ENCODE results near the gene PCDHGA1.
A peak's percentile ranks its signal among the peaks of the same experiment; 100 is the strongest.
"Not testable (repeated sequence)": the region's sequence is repeated elsewhere in the genome, so short reads cannot be mapped to it uniquely, and the experiment has no call there.

The PCDHGA1 gene

DNA sequence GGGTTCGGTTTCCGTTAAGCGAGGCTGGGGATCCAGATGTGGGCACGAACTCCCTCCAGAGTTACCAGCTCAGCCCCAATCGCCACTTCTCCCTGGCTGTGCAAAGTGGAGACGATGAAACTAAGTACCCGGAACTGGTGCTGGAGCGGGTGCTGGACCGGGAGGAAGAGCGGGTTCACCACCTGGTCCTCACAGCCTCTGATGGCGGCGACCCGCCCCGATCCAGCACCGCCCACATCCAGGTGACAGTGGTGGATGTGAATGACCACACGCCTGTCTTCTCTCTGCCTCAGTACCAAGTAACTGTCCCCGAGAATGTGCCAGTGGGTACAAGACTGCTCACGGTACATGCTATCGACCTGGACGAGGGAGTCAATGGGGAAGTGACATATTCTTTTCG is 53.0 kb downstream of the PCDHGA1 start:
- no peak for ATAC-seq (ENCODE audit: low read depth)
- peaks cover 7% of the 10 kb centered on the region for H3K9me3 Mint-ChIP-seq
- H3K27me3 Mint-ChIP-seq: peaks cover 21% of the 10 kb centered on the region
- H3K27ac Mint-ChIP-seq: no peak overlapping the region
- no peak overlapping the region for H3K4me3 Mint-ChIP-seq
- DNase-seq (ENCODE audit: low spot score in 2 of 2): no peak
- H3K4me1 Mint-ChIP-seq: no peaks in the 10 kb centered on the region
- H3K36me3 Mint-ChIP-seq: peaks cover 3% of the 10 kb centered on the region

DNA sequence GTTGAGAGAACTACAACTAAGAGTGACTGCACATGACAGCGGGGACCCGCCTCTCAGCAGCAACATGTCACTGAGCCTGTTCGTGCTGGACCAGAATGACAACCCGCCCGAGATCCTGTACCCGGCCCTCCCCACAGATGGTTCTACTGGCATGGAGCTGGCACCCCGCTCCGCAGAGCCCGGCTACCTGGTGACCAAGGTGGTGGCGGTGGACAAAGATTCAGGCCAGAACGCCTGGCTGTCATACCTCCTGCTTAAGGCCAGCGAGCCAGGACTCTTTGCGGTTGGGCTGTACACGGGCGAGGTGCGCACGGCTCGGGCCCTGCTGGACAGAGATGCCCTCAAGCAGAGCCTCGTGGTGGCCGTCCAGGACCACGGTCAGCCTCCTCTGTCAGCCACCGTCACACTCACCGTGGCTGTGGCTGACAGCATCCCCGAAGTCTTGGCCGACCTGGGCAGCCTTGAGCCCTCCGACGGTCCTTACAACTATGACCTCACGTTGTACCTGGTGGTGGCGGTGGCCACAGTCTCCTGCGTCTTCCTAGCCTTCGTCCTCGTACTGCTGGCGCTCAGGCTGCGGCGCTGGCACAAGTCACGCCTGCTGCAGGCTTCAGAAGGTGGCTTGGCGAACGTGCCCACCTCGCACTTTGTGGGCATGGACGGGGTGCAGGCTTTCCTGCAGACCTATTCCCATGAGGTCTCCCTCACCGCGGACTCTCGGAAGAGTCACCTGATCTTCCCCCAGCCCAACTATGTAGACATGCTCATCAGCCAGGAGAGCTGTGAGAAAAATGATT is 54.4 kb downstream of the PCDHGA1 start:
- Mint-ChIP-seq H3K36me3 (no peaks in the 10 kb centered on the region), H3K4me3 (no peak overlapping the region), H3K27ac (no peak overlapping the region), H3K27me3 (peaks cover 21% of the 10 kb centered on the region), H3K4me1 (no peaks in the 10 kb centered on the region), H3K9me3 (peaks cover 6% of the 10 kb centered on the region)
- DNase-seq (ENCODE audit: low spot score in 2 of 2) (no peak), ATAC-seq (ENCODE audit: low read depth) (no peak)

DNA sequence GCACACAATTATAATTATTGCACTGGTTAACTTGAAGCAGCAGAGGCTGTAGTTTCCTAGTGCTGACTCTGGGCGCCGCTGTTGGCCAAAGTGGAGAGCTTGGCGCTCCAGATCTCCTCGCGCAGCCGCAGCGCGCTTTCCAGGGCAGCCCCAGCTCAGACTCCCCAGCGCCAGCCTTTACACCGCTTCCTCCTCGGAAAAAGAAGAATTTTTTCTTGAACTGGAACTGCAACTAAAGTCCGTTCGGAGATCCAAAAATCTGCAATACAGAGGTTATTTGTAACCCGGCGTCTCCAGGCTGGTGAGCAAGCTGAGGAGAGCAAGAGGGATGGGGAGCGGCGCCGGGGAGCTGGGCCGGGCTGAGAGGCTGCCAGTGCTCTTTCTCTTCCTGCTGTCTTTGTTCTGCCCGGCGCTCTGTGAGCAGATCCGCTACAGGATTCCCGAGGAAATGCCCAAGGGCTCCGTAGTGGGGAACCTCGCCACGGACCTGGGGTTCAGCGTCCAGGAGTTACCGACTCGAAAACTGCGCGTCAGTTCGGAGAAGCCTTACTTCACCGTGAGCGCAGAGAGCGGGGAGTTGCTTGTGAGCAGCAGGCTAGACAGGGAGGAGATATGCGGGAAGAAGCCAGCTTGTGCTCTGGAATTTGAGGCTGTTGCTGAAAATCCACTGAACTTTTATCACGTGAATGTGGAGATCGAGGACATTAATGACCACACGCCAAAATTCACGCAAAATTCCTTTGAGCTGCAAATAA is 57.4 kb downstream of the PCDHGA1 start, which contains the start of gene PCDHGB4:
Gene PCDHGB4, plus strand, starts transcription at position 142 of the 755 bp plus-strand sequence. Its CDS starts 187 bp downstream, at position 329.
- not testable (repeated sequence) for H3K36me3 Mint-ChIP-seq, H3K9me3 Mint-ChIP-seq, H3K27ac Mint-ChIP-seq, H3K4me1 Mint-ChIP-seq
- peak; percentile 58 for ATAC-seq (ENCODE audit: low read depth)
- DNase-seq (ENCODE audit: low spot score in 2 of 2): peak in 1 of 2 donors; percentile 16
- Mint-ChIP-seq H3K4me3 (peak within 1 kb of the TSS; percentile 34), H3K27me3 (peaks cover 21% of the 10 kb centered on the region)

DNA sequence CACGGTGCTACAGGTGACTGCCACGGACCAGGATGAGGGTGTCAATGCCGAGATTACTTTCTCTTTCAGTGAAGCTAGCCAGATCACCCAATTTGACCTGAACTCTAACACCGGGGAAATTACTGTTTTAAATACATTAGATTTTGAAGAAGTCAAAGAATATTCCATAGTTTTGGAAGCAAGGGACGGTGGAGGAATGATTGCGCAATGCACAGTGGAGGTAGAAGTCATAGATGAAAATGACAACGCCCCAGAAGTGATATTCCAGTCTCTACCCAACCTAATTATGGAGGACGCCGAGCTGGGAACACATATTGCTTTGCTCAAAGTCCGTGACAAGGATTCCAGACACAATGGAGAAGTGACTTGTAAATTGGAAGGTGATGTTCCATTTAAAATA is 58.3 kb downstream of the PCDHGA1 start:
- Mint-ChIP-seq H3K9me3 (peaks cover 4% of the 10 kb centered on the region), H3K36me3 (peaks cover 5% of the 10 kb centered on the region), H3K27me3 (peaks cover 18% of the 10 kb centered on the region), H3K4me3 (no peak overlapping the region), H3K4me1 (peaks cover 2% of the 10 kb centered on the region), H3K27ac (no peak overlapping the region)
- no peak for DNase-seq (ENCODE audit: low spot score in 2 of 2)
- ATAC-seq (ENCODE audit: low read depth): no peak

DNA sequence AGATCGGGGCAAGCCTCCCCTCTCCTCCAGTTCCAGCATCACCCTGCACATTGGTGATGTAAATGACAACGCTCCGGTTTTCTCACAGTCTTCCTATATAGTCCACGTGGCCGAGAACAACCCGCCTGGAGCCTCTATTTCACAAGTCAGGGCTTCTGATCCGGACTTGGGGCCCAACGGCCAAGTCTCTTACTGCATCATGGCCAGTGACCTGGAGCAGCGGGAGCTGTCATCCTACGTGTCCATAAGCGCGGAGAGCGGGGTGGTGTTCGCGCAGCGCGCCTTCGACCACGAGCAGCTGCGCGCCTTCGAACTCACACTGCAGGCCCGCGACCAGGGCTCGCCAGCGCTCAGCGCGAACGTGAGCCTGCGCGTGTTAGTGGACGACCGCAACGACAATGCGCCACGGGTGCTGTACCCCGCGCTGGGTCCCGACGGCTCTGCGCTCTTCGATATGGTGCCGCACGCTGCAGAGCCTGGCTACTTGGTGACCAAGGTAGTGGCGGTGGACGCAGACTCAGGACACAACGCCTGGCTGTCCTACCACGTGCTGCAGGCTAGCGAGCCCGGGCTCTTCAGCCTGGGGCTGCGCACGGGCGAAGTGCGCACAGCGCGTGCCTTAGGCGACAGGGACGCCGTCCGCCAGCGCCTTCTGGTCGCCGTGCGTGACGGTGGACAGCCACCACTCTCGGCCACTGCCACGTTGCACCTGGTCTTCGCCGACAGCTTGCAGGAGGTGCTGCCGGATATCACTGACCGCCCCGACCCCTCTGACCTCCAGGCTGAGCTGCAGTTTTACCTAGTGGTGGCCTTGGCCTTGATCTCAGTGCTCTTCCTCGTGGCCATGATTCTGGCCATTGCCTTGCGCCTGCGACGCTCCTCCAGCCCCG is 59.1 kb downstream of the PCDHGA1 start:
- H3K27me3 Mint-ChIP-seq: peaks cover 21% of the 10 kb centered on the region
- ATAC-seq (ENCODE audit: low read depth): no peak
- no peak overlapping the region for H3K4me3 Mint-ChIP-seq
- H3K4me1 Mint-ChIP-seq: peaks cover 2% of the 10 kb centered on the region
- peaks cover 8% of the 10 kb centered on the region for H3K9me3 Mint-ChIP-seq
- no peak overlapping the region for H3K27ac Mint-ChIP-seq
- peaks cover 5% of the 10 kb centered on the region for H3K36me3 Mint-ChIP-seq
- no peak for DNase-seq (ENCODE audit: low spot score in 2 of 2)

DNA sequence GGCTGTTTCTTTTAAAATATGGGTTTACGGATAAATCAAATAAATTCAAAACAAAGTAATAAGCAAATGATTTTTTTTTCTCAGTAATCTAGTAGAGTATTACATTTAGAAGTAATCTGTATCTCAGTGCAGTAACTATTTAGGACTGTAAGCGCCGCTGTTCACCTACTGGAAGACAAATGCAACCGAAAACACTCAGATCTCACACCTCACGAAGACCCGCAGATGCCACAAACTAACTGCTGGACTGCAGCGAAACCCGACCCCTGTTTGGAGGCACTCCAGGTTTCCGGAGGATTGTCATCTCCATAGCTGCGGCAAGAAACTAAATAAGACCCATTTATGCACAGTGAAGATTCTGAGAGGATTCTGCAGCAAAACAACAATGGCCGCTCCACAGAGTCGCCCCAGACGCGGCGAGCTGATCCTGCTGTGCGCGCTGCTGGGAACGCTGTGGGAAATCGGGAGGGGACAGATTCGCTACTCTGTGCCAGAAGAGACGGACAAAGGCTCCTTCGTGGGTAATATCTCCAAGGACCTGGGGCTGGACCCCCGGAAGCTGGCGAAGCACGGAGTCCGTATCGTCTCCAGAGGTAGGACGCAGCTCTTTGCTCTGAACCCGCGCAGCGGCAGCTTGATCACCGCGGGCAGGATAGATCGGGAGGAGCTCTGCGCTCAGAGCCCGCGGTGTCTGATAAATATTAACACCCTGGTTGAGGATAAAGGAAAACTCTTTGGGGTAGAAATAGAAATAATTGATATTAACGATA is 62.3 kb downstream of the PCDHGA1 start, which contains the start of gene PCDHGA8:
Gene PCDHGA8, plus strand, starts transcription at position 205 of the 770 bp plus-strand sequence. Its CDS starts 181 bp downstream, at position 386.
- Mint-ChIP-seq H3K27ac (no peak within 1 kb of the TSS), H3K4me1 (peaks cover 2% of the 10 kb centered on the region), H3K4me3 (no peak within 1 kb of the TSS), H3K9me3 (peaks cover 8% of the 10 kb centered on the region), H3K27me3 (peaks cover 21% of the 10 kb centered on the region), H3K36me3 (peaks cover 5% of the 10 kb centered on the region)
- DNase-seq (ENCODE audit: low spot score in 2 of 2) (no peak), ATAC-seq (ENCODE audit: low read depth) (no peak)

DNA sequence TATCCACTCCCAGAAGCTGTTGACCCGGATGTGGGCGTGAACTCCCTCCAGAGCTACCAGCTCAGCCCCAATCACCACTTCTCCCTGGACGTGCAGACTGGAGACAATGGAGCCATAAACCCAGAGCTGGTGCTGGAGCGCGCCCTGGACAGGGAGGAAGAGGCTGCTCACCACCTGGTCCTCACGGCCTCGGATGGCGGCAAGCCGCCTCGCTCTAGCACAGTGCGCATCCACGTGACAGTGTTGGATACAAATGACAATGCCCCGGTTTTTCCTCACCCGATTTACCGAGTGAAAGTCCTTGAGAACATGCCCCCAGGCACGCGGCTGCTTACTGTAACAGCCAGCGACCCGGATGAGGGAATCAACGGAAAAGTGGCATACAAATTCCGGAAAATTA is 63.0 kb downstream of the PCDHGA1 start:
- H3K4me3 Mint-ChIP-seq: no peak overlapping the region
- no peak for ATAC-seq (ENCODE audit: low read depth)
- H3K27ac Mint-ChIP-seq: no peak overlapping the region

DNA sequence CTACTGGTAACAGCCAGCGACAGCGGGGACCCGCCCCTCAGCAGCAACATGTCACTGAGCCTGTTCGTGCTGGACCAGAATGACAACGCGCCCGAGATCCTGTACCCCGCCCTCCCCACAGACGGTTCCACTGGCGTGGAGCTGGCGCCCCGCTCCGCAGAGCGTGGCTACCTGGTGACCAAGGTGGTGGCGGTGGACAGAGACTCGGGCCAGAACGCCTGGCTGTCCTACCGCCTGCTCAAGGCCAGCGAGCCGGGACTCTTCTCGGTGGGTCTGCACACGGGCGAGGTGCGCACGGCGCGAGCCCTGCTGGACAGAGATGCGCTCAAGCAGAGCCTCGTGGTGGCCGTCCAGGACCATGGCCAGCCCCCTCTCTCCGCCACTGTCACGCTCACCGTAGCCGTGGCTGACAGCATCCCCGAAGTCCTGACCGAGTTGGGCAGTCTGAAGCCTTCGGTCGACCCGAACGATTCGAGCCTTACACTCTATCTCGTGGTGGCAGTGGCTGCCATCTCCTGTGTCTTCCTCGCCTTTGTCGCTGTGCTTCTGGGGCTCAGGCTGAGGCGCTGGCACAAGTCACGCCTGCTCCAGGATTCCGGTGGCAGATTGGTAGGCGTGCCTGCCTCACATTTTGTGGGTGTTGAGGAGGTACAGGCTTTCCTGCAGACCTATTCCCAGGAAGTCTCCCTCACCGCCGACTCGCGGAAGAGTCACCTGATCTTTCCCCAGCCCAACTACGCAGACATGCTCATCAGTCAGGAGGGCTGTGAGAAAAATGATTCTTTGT is 64.3 kb downstream of the PCDHGA1 start:
- DNase-seq (ENCODE audit: low spot score in 2 of 2); H3K27ac Mint-ChIP-seq; H3K36me3 Mint-ChIP-seq; H3K9me3 Mint-ChIP-seq; H3K4me3 Mint-ChIP-seq; ATAC-seq (ENCODE audit: low read depth); H3K4me1 Mint-ChIP-seq: not testable (repeated sequence)
- H3K27me3 Mint-ChIP-seq: peaks cover 18% of the 10 kb centered on the region

More for the DNA sequence above, 63.0 kb downstream of the PCDHGA1 start:
- peaks cover 8% of the 10 kb centered on the region for H3K9me3 Mint-ChIP-seq
- peaks cover 2% of the 10 kb centered on the region for H3K4me1 Mint-ChIP-seq
- DNase-seq (ENCODE audit: low spot score in 2 of 2): no peak
- peaks cover 21% of the 10 kb centered on the region for H3K27me3 Mint-ChIP-seq
- peaks cover 5% of the 10 kb centered on the region for H3K36me3 Mint-ChIP-seq

DNA sequence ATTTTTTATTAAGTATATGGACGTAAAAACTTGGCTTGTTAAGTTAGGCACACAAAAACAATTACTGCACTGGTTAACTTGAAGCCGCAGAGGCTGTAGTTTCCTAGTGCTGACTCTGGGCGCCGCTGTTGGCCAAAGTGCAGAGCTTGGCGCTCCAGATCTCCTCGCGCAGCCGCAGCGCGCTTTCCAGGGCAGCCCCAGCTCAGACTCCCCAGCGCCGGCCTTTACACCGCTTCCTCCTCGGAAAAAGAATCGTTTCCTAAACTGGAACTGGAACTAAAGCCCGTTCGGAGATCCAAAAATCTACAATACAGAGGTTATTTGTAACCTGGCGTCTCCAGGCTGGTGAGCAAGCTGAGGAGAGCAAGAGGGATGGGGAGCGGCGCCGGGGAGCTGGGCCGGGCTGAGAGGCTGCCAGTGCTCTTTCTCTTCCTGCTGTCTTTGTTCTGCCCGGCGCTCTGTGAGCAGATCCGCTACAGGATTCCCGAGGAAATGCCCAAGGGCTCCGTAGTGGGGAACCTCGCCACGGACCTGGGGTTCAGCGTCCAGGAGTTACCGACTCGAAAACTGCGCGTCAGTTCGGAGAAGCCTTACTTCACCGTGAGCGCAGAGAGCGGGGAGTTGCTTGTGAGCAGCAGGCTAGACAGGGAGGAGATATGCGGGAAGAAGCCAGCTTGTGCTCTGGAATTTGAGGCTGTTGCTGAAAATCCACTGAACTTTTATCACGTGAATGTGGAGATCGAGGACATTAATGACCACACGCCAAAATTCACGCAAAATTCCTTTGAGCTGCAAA is 67.6 kb downstream of the PCDHGA1 start, which contains the start of gene PCDHGB5:
Gene PCDHGB5, plus strand, starts transcription at position 192 of the 796 bp plus-strand sequence. Its CDS starts 181 bp downstream, at position 373.
- H3K27ac Mint-ChIP-seq: not testable (repeated sequence)
- ATAC-seq (ENCODE audit: low read depth): peak; percentile 77
- DNase-seq (ENCODE audit: low spot score in 2 of 2): peak in 1 of 2 donors; percentile 33

DNA sequence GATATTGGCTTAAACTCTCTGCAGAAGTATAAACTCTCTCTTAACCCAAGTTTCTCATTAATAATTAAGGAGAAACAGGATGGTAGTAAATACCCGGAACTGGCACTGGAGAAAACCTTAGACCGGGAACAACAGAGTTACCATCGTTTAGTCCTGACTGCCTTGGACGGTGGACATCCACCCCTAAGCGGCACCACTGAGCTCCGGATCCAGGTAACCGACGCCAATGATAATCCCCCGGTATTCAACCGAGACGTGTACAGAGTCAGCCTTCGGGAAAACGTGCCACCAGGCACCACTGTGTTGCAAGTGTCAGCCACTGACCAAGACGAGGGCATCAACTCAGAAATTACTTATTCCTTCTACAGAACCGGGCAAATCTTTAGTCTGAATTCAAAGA is 68.3 kb downstream of the PCDHGA1 start:
- Mint-ChIP-seq H3K9me3 (peaks cover 9% of the 10 kb centered on the region), H3K4me3 (no peak overlapping the region), H3K27ac (no peak overlapping the region), H3K27me3 (peaks cover 18% of the 10 kb centered on the region), H3K36me3 (peaks cover 4% of the 10 kb centered on the region), H3K4me1 (no peaks in the 10 kb centered on the region)
- no peak for DNase-seq (ENCODE audit: low spot score in 2 of 2)
- no peak for ATAC-seq (ENCODE audit: low read depth)

More for the DNA sequence above, 67.6 kb downstream of the PCDHGA1 start, which contains the start of gene PCDHGB5:
- Mint-ChIP-seq H3K4me3 (peak within 1 kb of the TSS; percentile 68), H3K27me3 (peaks cover 18% of the 10 kb centered on the region)
- not testable (repeated sequence) for H3K9me3 Mint-ChIP-seq, H3K4me1 Mint-ChIP-seq, H3K36me3 Mint-ChIP-seq

DNA sequence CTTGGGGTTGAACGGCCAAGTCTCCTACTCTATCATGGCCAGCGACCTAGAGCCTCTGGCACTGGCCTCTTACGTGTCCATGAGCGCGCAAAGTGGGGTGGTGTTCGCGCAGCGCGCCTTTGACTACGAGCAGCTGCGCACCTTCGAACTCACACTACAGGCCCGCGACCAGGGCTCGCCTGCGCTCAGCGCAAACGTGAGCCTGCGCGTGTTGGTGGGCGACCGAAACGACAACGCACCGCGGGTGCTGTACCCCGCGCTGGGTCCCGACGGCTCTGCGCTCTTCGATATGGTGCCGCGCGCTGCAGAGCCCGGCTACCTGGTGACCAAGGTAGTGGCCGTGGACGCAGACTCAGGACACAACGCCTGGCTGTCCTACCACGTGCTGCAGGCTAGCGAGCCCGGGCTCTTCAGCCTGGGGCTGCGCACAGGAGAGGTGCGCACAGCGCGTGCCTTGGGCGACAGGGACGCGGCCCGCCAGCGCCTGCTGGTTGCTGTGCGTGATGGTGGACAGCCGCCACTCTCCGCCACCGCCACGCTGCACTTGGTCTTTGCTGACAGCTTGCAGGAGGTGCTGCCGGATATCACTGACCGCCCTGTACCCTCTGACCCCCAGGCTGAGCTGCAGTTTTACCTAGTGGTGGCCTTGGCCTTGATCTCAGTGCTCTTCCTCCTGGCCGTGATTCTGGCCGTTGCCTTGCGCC is 69.4 kb downstream of the PCDHGA1 start:
- no peak overlapping the region for H3K4me3 Mint-ChIP-seq
- peaks cover 7% of the 10 kb centered on the region for H3K9me3 Mint-ChIP-seq
- no peak for ATAC-seq (ENCODE audit: low read depth)
- no peaks in the 10 kb centered on the region for H3K4me1 Mint-ChIP-seq
- peaks cover 20% of the 10 kb centered on the region for H3K27me3 Mint-ChIP-seq
- H3K27ac Mint-ChIP-seq: no peak overlapping the region
- H3K36me3 Mint-ChIP-seq: peaks cover 4% of the 10 kb centered on the region
- DNase-seq (ENCODE audit: low spot score in 2 of 2): no peak

Measured in memory B cell (primary cell).